B cell (primary cell): ENCODE data around the gene RAI1.

Experiments
- CTCF ChIP-seq: fragments of 200-600 bp; IDR thresholded peaks from one replicate; pipeline ENCODE4 v1.8.0; 2022; ENCODE audit warnings: antibody characterized with exemption, mild to moderate bottlenecking
- EZH2 ChIP-seq: IDR thresholded peaks from 2 replicates; pipeline ENCODE4 v1.6.1; 2012; ENCODE audit warnings: borderline replicate concordance, low read depth, mild to moderate bottlenecking, moderate library complexity, low read length; ENCODE audit not compliant: insufficient read depth, poor library complexity, severe bottlenecking

- TF ChIP-seq CTCF, result no peak
- no peak for TF ChIP-seq EZH2
Measured at GRCh38 chr17:17701112-17701511, 19.9 kb downstream of the RAI1 start.
